ENCODE results near the gene NBAS. TPM values are rescaled to one million over a fixed set of nuclear protein-coding genes. Genes with fewer than 3 reads are reported as not detected.

The NBAS gene
- total and polyA plus RNA-seq, 10 of the 15 experiments (the other 5 are each of a cell fraction or from before 2014, with no cell fraction given) = 4.3 to 32.7 (median 20.8) TPM

DNA sequence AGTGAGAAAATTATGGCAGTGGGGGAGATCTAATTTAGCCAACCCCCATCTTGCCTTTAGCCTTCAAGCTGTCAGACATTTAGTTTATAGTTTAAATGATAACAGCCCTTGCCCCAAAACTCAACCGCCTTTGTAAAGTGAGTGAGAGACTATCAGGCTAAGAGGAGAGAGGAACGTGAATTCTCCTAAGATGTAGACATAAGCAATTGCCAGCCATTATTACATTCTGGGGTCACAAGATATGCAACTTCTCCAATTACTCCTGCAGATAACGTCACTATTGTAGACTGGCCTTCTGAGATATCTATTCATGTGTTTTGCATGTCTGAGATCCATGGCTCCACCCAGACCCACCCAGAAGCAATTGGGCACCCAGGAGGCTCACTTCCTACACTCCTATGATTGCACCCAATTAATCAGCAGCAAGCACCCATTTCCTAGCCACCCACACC lies 307.3 kb downstream of the NBAS start:
- RAD21 ChIA-PET (ENCODE audit: unreplicated experiment) = no interaction called here
- POLR2A ChIA-PET = no interaction called here
- Histone ChIP-seq H2AFZ (ENCODE audit: control insufficient read depth, low read depth, low read length) (no peak overlapping the region), H3K9ac (ENCODE audit: control insufficient read depth, insufficient read depth, low read length) (no peak overlapping the region), H3K4me1 (ENCODE audit: control insufficient read depth, insufficient read depth, low read length) (no peaks in the 10 kb centered on the region), H3K36me3 (ENCODE audit: control insufficient read depth in 2 of 2, insufficient read depth in 2 of 2, low read length in 1 of 2) (no peaks in the 10 kb centered on the region; a peak in 1 of 4 replicates), H3K79me2 (ENCODE audit: control insufficient read depth, insufficient read depth, low read length) (no peaks in the 10 kb centered on the region), H3K27ac (ENCODE audit: control insufficient read depth, insufficient read depth) (no peak overlapping the region), H3K27me3 (replicated peaks in 1 of 2; ENCODE audit: control insufficient read depth in 2 of 2, insufficient read depth in 2 of 2, low read length in 1 of 2) (no peaks in the 10 kb centered on the region), H3K4me2 (ENCODE audit: control insufficient read depth, insufficient read depth) (no peak overlapping the region), H3K4me3 (no peak overlapping the region), H4K20me1 (ENCODE audit: control insufficient read depth, insufficient read depth) (no peaks in the 10 kb centered on the region), H3K9me3 (replicated peaks; ENCODE audit: control insufficient read depth, insufficient read depth, low read length) (no peaks in the 10 kb centered on the region)
- CTCF ChIA-PET = no interaction called here
- no peak for DNase-seq (ENCODE audit: low read depth, low spot score)
- ATAC-seq = no peak
- SMC1A ChIA-PET (ENCODE audit: uncharacterized antibody, unreplicated experiment) = interaction anchor here (0.6 kb wide), 1 partner anchor 157 kb away, joined by 4 read pairs; no protein-coding TSS in a partner anchor
- no peak for FAIRE-seq
- intact Hi-C loops (cut with micrococcal nuclease; ENCODE audit: unreplicated experiment) (no loop called here), in situ Hi-C loops (cut with MboI) (no loop called here)
- TF ChIP-seq ATF7 (IDR thresholded peaks at IDR 0.05; ENCODE audit: low read depth) = no peak
- no peak for TF ChIP-seq NR2C1 (IDR thresholded peaks at IDR 0.05)
- no peak for TF ChIP-seq FOXK2 (IDR thresholded peaks at IDR 0.05)
- TF ChIP-seq YBX1 (IDR thresholded peaks at IDR 0.05) = no peak
- TF ChIP-seq POLR2AphosphoS2 (IDR thresholded peaks at IDR 0.05; ENCODE audit: low read depth, low read length) = no peak
- TF ChIP-seq NFIC (IDR thresholded peaks at IDR 0.05; ENCODE audit: low read depth, low read length) = no peak
- no peak for TF ChIP-seq IRF3 (IDR thresholded peaks at IDR 0.05)
- no peak for TF ChIP-seq NRF1 (conservative IDR thresholded peaks at IDR 0.05; ENCODE audit: low read depth, low read length)
- TF ChIP-seq NBN (IDR thresholded peaks at IDR 0.05) = no peak
- BruUV-seq (replicated peaks) = no TSS peak
- 100% methylated on average over 3 of the region's 3 CpGs for WGBS (ENCODE audit: insufficient coverage, insufficient replicate concordance, low lambda C conversion rate, missing lambda C conversion rate)

Data from GM12878 (cell line).